Stimulated activated CD8-positive, alpha-beta memory T cell treated with anti-CD3 and anti-CD28 coated beads, Interleukin-12 subunit alpha, Interleukin-12 subunit beta, amount 100 ng/mL, for 24 hours (primary cell): ENCODE results near the gene IFT172.
"Not testable (repeated sequence)": the region's sequence is repeated elsewhere in the genome, so short reads cannot be mapped to it uniquely, and the experiment has no call there.

Experiments
- DNase-seq: peaks from one replicate; pipeline ENCODE4 v3.0.0-alpha.2; 2020; ENCODE audit errors: extremely low read depth

Gene IFT172

GRCh38 chr2:27489498-27490397, at the start of gene IFT172:
TSS of gene IFT172 (minus strand) at chr2:27489743. CDS start at chr2:27489653, 90 bp downstream.
- DNase-seq = peak; percentile 98

- not testable (repeated sequence) for DNase-seq
Measured at GRCh38 chr2:27538839-27539450, 49.4 kb upstream of the IFT172 start.

GRCh38 chr2:27537287-27537686, 47.7 kb upstream of the IFT172 start:
- DNase-seq = no peak

GRCh38 chr2:27531983-27532382, 42.4 kb upstream of the IFT172 start:
- DNase-seq = no peak

- DNase-seq = no peak
Measured at GRCh38 chr2:27527182-27527581, 37.6 kb upstream of the IFT172 start.

GRCh38 chr2:27522400-27522945, 32.9 kb upstream of the IFT172 start:
- no peak for DNase-seq

GRCh38 chr2:27520316-27520715, 30.8 kb upstream of the IFT172 start:
- no peak for DNase-seq

GRCh38 chr2:27518782-27519113, 29.2 kb upstream of the IFT172 start:
- no peak for DNase-seq

GRCh38 chr2:27518113-27518781, 28.7 kb upstream of the IFT172 start:
- no peak for DNase-seq

GRCh38 chr2:27509326-27509725, 19.8 kb upstream of the IFT172 start:
- DNase-seq = no peak

GRCh38 chr2:27507293-27507692, 17.8 kb upstream of the IFT172 start:
- no peak for DNase-seq

GRCh38 chr2:27506587-27506986, 17.0 kb upstream of the IFT172 start:
- DNase-seq = no peak

- DNase-seq = no peak
Measured at GRCh38 chr2:27502142-27502541, 12.6 kb upstream of the IFT172 start.

GRCh38 chr2:27501042-27501441, 11.5 kb upstream of the IFT172 start:
- no peak for DNase-seq

- DNase-seq = no peak
Measured at GRCh38 chr2:27498975-27499374, 9.4 kb upstream of the IFT172 start.

GRCh38 chr2:27497288-27497627, 7.7 kb upstream of the IFT172 start:
- DNase-seq = no peak

- DNase-seq = no peak
Measured at GRCh38 chr2:27496357-27497287, 7.1 kb upstream of the IFT172 start, which contains the start of gene GCKR. TSS of gene GCKR (plus strand) at chr2:27496839. CDS start at chr2:27496905, 66 bp downstream.

- DNase-seq = no peak
Measured at GRCh38 chr2:27495840-27496356, 6.4 kb upstream of the IFT172 start.

GRCh38 chr2:27494944-27495554, 5.5 kb upstream of the IFT172 start, which contains the start of gene FNDC4:
TSS of gene FNDC4 (minus strand) at chr2:27495200. CDS start at chr2:27494679, 521 bp downstream.
- DNase-seq = no peak

GRCh38 chr2:27494284-27494943, 4.9 kb upstream of the IFT172 start:
- no peak for DNase-seq
